ENCODE results near the gene CEP112. TPM values are rescaled to one million over a fixed set of nuclear protein-coding genes. Genes with fewer than 3 reads are reported as not detected.

The CEP112 gene
- total and polyA plus RNA-seq, 9 of the 15 experiments (the other 6 are each of a cell fraction or from before 2014, with no cell fraction given): 0.84 TPM; not detected in 8

GRCh38 chr17:66210208-66210574 is 18.3 kb upstream of the CEP112 start:
- in situ Hi-C loops (cut with MboI) (no loop called here), intact Hi-C loops (cut with micrococcal nuclease) (no loop called here)
- no peak overlapping the region for H3K9ac ChIP-seq (ENCODE audit: insufficient read depth in 1 of 2, low read depth in 2 of 2, low read length in 2 of 2)
- ATAC-seq (no peak), DNase-seq (ENCODE audit: extremely low read depth in 1 of 4, low spot score in 3 of 4) (no peak), FAIRE-seq (no peak)
- H3K9me3 ChIP-seq (replicated peaks; ENCODE audit: control insufficient read depth, insufficient read depth, low read depth, low read length): no peaks in the 10 kb centered on the region
- H3K36me3 ChIP-seq (ENCODE audit: control insufficient read depth, insufficient read depth, low read length): no peaks in the 10 kb centered on the region
- no peak overlapping the region for H3K27ac ChIP-seq (ENCODE audit: extremely low read depth, low read depth, low read length)
- no peaks in the 10 kb centered on the region for H3K9me1 ChIP-seq (ENCODE audit: control insufficient read depth, insufficient read depth, low read length)
- H3K4me2 ChIP-seq (ENCODE audit: insufficient read depth, low read length): no peak overlapping the region
- CTCF ChIA-PET (ENCODE audit: low intra/inter-chr PET ratio): no interaction called here
- no peak overlapping the region for H3K4me3 ChIP-seq
- no peaks in the 10 kb centered on the region for H3K79me2 ChIP-seq (ENCODE audit: control insufficient read depth, insufficient read depth, low read length)
- H3K27me3 ChIP-seq (ENCODE audit: control insufficient read depth in 2 of 2, insufficient read depth in 2 of 2, low read length in 2 of 2): peaks cover 8% of the 10 kb centered on the region in 2 experiments; a peak in 4 of 5 replicates
- POLR2A ChIA-PET: interaction anchor here (0.6 to 1.4 kb wide), 2 partner anchors 19 to 992 kb away, joined by 3 to 4 read pairs; no protein-coding TSS in a partner anchor
- no TSS peak for BruUV-seq (replicated peaks)
- 0% methylated on average over 2 of the region's 2 CpGs for WGBS (ENCODE audit: insufficient coverage, low coverage, missing lambda C conversion rate)
- H4K20me1 ChIP-seq (replicated peaks; ENCODE audit: control insufficient read depth, insufficient read depth, low read length): no peaks in the 10 kb centered on the region
- H2AFZ ChIP-seq (ENCODE audit: low read depth, low read length): no peak overlapping the region
- TF ChIP-seq NR3C1 (CRISPR knock-in tag; IDR thresholded peaks at IDR 0.05) (no peak), ZNF134 (CRISPR knock-in tag; conservative IDR thresholded peaks at IDR 0.05) (no peak)
- no peaks in the 10 kb centered on the region for H3K4me1 ChIP-seq (replicated peaks in 1 of 2; ENCODE audit: control insufficient read depth in 2 of 2, insufficient read depth in 2 of 2, low read length in 2 of 2)

- Histone ChIP-seq H4K20me1 (replicated peaks; ENCODE audit: control insufficient read depth, insufficient read depth, low read length) (no peaks in the 10 kb centered on the region), H3K4me1 (replicated peaks in 1 of 2; ENCODE audit: control insufficient read depth in 2 of 2, insufficient read depth in 2 of 2, low read length in 2 of 2) (no peaks in the 10 kb centered on the region), H3K9ac (ENCODE audit: insufficient read depth in 1 of 2, low read depth in 2 of 2, low read length in 2 of 2) (no peak overlapping the region), H3K9me1 (ENCODE audit: control insufficient read depth, insufficient read depth, low read length) (no peaks in the 10 kb centered on the region), H3K4me3 (no peak overlapping the region), H3K36me3 (ENCODE audit: control insufficient read depth, insufficient read depth, low read length) (no peaks in the 10 kb centered on the region), H3K79me2 (ENCODE audit: control insufficient read depth, insufficient read depth, low read length) (no peaks in the 10 kb centered on the region), H3K9me3 (replicated peaks; ENCODE audit: control insufficient read depth, insufficient read depth, low read depth, low read length) (no peaks in the 10 kb centered on the region), H2AFZ (ENCODE audit: low read depth, low read length) (no peak overlapping the region), H3K27me3 (ENCODE audit: control insufficient read depth in 2 of 2, insufficient read depth in 2 of 2, low read length in 2 of 2) (peaks cover 7 to 22% of the 10 kb centered on the region in 2 experiments; a peak in 3 of 5 replicates), H3K4me2 (ENCODE audit: insufficient read depth, low read length) (no peak overlapping the region), H3K27ac (ENCODE audit: extremely low read depth, low read depth, low read length) (no peak overlapping the region)
- in situ Hi-C loops (cut with MboI) (loop anchor here (10.0 kb wide), 1 partner anchor 697 kb away; no protein-coding TSS in a partner anchor), intact Hi-C loops (cut with micrococcal nuclease) (no loop called here)
- no peak for FAIRE-seq
- ChIA-PET POLR2A (interaction anchor here (0.5 kb wide), 1 partner anchor 10 kb away, joined by 3 read pairs; no protein-coding TSS in a partner anchor), CTCF (ENCODE audit: low intra/inter-chr PET ratio) (no interaction called here)
- ATAC-seq: no peak
- no TSS peak for BruUV-seq (replicated peaks)
- no peak for DNase-seq (ENCODE audit: extremely low read depth in 1 of 4, low spot score in 3 of 4)
- TF ChIP-seq ZNF384 (IDR thresholded peaks at IDR 0.05; ENCODE audit: low read depth, low read length) (no peak), HSF4 (CRISPR knock-in tag; IDR thresholded peaks at IDR 0.05; ENCODE audit: borderline replicate concordance) (no peak), PYGO2 (tag; IDR thresholded peaks at IDR 0.05) (no peak), ZNF398 (CRISPR knock-in tag; IDR thresholded peaks at IDR 0.05) (no peak), FOXA1 (IDR thresholded peaks at IDR 0.05; ENCODE audit: borderline replicate concordance) (no peak)
- TF ChIP-seq, protein P1, sequence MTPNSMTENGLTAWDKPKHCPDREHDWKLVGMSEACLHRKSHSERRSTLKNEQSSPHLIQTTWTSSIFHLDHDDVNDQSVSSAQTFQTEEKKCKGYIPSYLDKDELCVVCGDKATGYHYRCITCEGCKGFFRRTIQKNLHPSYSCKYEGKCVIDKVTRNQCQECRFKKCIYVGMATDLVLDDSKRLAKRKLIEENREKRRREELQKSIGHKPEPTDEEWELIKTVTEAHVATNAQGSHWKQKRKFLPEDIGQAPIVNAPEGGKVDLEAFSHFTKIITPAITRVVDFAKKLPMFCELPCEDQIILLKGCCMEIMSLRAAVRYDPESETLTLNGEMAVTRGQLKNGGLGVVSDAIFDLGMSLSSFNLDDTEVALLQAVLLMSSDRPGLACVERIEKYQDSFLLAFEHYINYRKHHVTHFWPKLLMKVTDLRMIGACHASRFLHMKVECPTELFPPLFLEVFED (CRISPR knock-in tag; conservative IDR thresholded peaks at IDR 0.05): no peak
- TF ChIP-seq, protein P2, sequence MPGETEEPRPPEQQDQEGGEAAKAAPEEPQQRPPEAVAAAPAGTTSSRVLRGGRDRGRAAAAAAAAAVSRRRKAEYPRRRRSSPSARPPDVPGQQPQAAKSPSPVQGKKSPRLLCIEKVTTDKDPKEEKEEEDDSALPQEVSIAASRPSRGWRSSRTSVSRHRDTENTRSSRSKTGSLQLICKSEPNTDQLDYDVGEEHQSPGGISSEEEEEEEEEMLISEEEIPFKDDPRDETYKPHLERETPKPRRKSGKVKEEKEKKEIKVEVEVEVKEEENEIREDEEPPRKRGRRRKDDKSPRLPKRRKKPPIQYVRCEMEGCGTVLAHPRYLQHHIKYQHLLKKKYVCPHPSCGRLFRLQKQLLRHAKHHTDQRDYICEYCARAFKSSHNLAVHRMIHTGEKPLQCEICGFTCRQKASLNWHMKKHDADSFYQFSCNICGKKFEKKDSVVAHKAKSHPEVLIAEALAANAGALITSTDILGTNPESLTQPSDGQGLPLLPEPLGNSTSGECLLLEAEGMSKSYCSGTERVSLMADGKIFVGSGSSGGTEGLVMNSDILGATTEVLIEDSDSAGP (CRISPR knock-in tag; IDR thresholded peaks at IDR 0.05): no peak
Observed at GRCh38 chr17:66207936-66208335, 16.0 kb upstream of the CEP112 start.
